Measurements from ENCODE around the gene PCDH1.

- TF ChIP-seq, protein P1, sequence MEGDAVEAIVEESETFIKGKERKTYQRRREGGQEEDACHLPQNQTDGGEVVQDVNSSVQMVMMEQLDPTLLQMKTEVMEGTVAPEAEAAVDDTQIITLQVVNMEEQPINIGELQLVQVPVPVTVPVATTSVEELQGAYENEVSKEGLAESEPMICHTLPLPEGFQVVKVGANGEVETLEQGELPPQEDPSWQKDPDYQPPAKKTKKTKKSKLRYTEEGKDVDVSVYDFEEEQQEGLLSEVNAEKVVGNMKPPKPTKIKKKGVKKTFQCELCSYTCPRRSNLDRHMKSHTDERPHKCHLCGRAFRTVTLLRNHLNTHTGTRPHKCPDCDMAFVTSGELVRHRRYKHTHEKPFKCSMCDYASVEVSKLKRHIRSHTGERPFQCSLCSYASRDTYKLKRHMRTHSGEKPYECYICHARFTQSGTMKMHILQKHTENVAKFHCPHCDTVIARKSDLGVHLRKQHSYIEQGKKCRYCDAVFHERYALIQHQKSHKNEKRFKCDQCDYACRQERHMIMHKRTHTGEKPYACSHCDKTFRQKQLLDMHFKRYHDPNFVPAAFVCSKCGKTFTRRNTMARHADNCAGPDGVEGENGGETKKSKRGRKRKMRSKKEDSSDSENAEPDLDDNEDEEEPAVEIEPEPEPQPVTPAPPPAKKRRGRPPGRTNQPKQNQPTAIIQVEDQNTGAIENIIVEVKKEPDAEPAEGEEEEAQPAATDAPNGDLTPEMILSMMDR (conservative IDR thresholded peaks at IDR 0.05 in 1 of 2, IDR thresholded peaks at IDR 0.05 in 1 of 2; ENCODE audit: extremely low read depth in 1 of 2, insufficient read depth in 1 of 2, low read depth in 1 of 2, low read length in 2 of 2): no peak
- no peak for TF ChIP-seq EZH2 (IDR thresholded peaks at IDR 0.05; ENCODE audit: borderline replicate concordance, low read length)
Measured at GRCh38 chr5:141822144-141822543, 56.1 kb downstream of the PCDH1 start.
